CD14-positive monocyte (primary cell): Measurements from ENCODE around the gene OR11H6. TPM values are rescaled to one million over a fixed set of nuclear protein-coding genes. Genes with fewer than 3 reads are reported as not detected.
"Not testable (repeated sequence)": the region's sequence is repeated elsewhere in the genome, so short reads cannot be mapped to it uniquely, and the experiment has no call there.

ENCODE experiments used
- DNase-seq, 3 donors: peaks; one replicate each; pipeline ENCODE4 v3.0.0-alpha.2; 2011 to 2022
- H2AFZ ChIP-seq: 2 replicates; pipeline ENCODE4 v1.6.0; 2012; ENCODE audit warnings: mild to moderate bottlenecking, low read depth, low read length, inconsistent platforms; ENCODE audit not compliant: insufficient read depth, poor library complexity, severe bottlenecking
- H3K27ac ChIP-seq, 2 donors: 1 replicate in 1 of 2; 2 replicates in 1 of 2; pipeline ENCODE4 v1.5.1; 2012 to 2013; ENCODE audit warnings: low read length in 2 of 2, control low read depth in 1 of 2, inconsistent platforms in 1 of 2, low read depth in 1 of 2, mild to moderate bottlenecking in 1 of 2
- H3K27me3 ChIP-seq, 2 donors: one replicate each; pipeline versions ENCODE4 v1.6.0 to v1.6.1; 2011 to 2013; ENCODE audit warnings: low read length in 2 of 2; ENCODE audit not compliant: control insufficient read depth in 2 of 2, insufficient read depth in 2 of 2
- H3K36me3 ChIP-seq, 2 donors: replicated peaks in 1 of 2; 1 replicate in 1 of 2; 2 replicates in 1 of 2; pipeline versions ENCODE4 v1.5.1 to v1.6.1; 2012 to 2013; ENCODE audit warnings: low read length in 2 of 2, control low read depth in 1 of 2, inconsistent platforms in 1 of 2, mild to moderate bottlenecking in 1 of 2; ENCODE audit not compliant: insufficient read depth in 2 of 2, control insufficient read depth in 1 of 2
- H3K4me1 ChIP-seq, 2 donors: 1 replicate in 1 of 2; 2 replicates in 1 of 2; pipeline versions ENCODE4 v1.5.1 to v1.6.1; 2012 to 2013; ENCODE audit warnings: low read length in 2 of 2, control low read depth in 1 of 2, inconsistent platforms in 1 of 2, mild to moderate bottlenecking in 1 of 2, moderate library complexity in 1 of 2; ENCODE audit not compliant: insufficient read depth in 2 of 2, control insufficient read depth in 1 of 2
- H3K4me2 ChIP-seq: replicated peaks from 2 replicates; pipeline ENCODE3; 2012; ENCODE audit warnings: low read length, moderate library complexity, mild to moderate bottlenecking; ENCODE audit not compliant: poor library complexity, severe bottlenecking; ENCODE audit errors: extremely low read depth
- H3K4me3 ChIP-seq, 3 experiments: fragments of 200-600 bp in 1 of 3; sonication (generic) in 1 of 3; replicated peaks in 1 of 3; 1 replicate in 2 of 3; 2 replicates in 1 of 3; pipeline ENCODE4 v1.5.1; 2011 to 2013; ENCODE audit warnings: low read length in 3 of 3, mild to moderate bottlenecking in 3 of 3, control low read depth in 2 of 3, low read depth in 2 of 3, inconsistent platforms in 1 of 3, moderate library complexity in 1 of 3
- H3K79me2 ChIP-seq: 2 replicates; pipeline ENCODE4 v1.6.0; 2012; ENCODE audit warnings: mild to moderate bottlenecking, control low read depth, inconsistent platforms, low read length, moderate library complexity; ENCODE audit not compliant: insufficient read depth
- H3K9ac ChIP-seq: 2 replicates; pipeline ENCODE4 v1.6.0; 2017; ENCODE audit warnings: low read length, mild to moderate bottlenecking; ENCODE audit not compliant: insufficient read depth, poor library complexity, severe bottlenecking
- H3K9me3 ChIP-seq, 2 donors: replicated peaks in 1 of 2; 1 replicate in 1 of 2; 2 replicates in 1 of 2; pipeline versions ENCODE4 v1.5.1 to v1.6.1; 2012 to 2013; ENCODE audit warnings: low read length in 2 of 2, control low read depth in 1 of 2; ENCODE audit not compliant: control insufficient read depth in 1 of 2, insufficient read depth in 1 of 2
- H4K20me1 ChIP-seq: 2 replicates; pipeline ENCODE4 v1.6.0; 2012; ENCODE audit warnings: mild to moderate bottlenecking, low read length, control low read depth, moderate library complexity; ENCODE audit not compliant: insufficient read depth
- H3K27ac Mint-ChIP-seq, 7 donors: one replicate each; pipeline ENCODE4 v1.8.0; 2020; ENCODE audit warnings: mild to moderate bottlenecking in 7 of 7, mixed read lengths in 7 of 7, moderate library complexity in 6 of 7, inconsistent platforms in 2 of 7
- H3K27me3 Mint-ChIP-seq, 3 donors: one replicate each; pipeline ENCODE4 v1.8.0; 2021 to 2022; ENCODE audit warnings: low read depth in 3 of 3, mild to moderate bottlenecking in 3 of 3, mixed read lengths in 3 of 3, moderate library complexity in 3 of 3, inconsistent platforms in 1 of 3
- H3K36me3 Mint-ChIP-seq, 2 donors: one replicate each; pipeline ENCODE4 v1.8.0; 2020; ENCODE audit warnings: mixed read lengths in 2 of 2, inconsistent platforms in 1 of 2, mild to moderate bottlenecking in 1 of 2
- H3K4me1 Mint-ChIP-seq: one replicate; pipeline ENCODE4 v1.8.0; 2020; ENCODE audit warnings: mild to moderate bottlenecking, mixed read lengths
- H3K4me3 Mint-ChIP-seq, 2 donors: one replicate each; pipeline ENCODE4 v1.8.0; 2020; ENCODE audit warnings: mild to moderate bottlenecking in 2 of 2, mixed read lengths in 2 of 2, moderate library complexity in 1 of 2
- H3K9me3 Mint-ChIP-seq, 7 donors: one replicate each; pipeline ENCODE4 v1.8.0; 2020 to 2022; ENCODE audit warnings: mixed read lengths in 7 of 7, mild to moderate bottlenecking in 6 of 7, moderate library complexity in 6 of 7, inconsistent platforms in 2 of 7
- CTCF ChIP-seq: fragments of 200-600 bp; IDR thresholded peaks from one replicate; pipeline ENCODE4 v1.8.0; 2022; ENCODE audit warnings: antibody characterized with exemption, mild to moderate bottlenecking
- WGBS: methylation state at CpG from one replicate; pipeline ENCODE4 v1.1.5; 2013; ENCODE audit warnings: missing lambda C conversion rate; ENCODE audit not compliant: insufficient coverage; 5-methylcytosine and 5-hydroxymethylcytosine counted together
- intact Hi-C, 2 donors: fragments of 100-400 bp; cut with micrococcal nuclease; formaldehyde crosslinking; loops; one replicate each; pipeline versions ENCODE4 v1.15.0 to v1.15.1; 2023
- polyA plus RNA-seq, 3 donors: library from polyadenylated mRNA; depleted of rRNA in 1 of 3; unstranded in 2 of 3; stranded (reverse) in 1 of 3; fragments of 300-500 nt in 2 of 3; fragments of >200 nt in 1 of 3; fragmentation: Illumina TruSeq in 2 of 3; gene quantifications; 1 replicate in 2 of 3; 2 replicates in 1 of 3; pipeline ENCODE4 v1.2.3, GENCODE V29; 2012 to 2021

Gene OR11H6
- polyA plus RNA-seq, 3 donors, result not detected

DNA sequence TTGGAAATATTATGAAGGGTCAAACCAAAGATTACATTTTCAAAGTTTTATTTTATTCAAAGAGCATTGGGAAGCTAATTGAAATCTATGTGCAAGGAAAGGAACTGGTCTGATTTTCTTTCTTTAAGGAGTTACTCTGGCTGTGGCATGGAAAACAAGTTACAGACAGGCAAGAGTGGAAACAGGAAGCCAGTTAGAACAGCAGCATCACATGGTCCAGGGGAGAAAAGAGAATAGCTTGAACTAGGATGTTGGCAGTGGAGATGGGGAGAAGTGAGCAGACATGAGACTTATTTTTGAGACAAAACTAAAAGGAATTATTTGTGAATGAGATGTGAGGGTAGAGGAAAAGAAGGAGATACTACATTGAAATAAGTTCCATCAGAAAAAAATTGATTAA lies 29.4 kb upstream of the OR11H6 start:
- no peak for DNase-seq
- H3K27me3 Mint-ChIP-seq, result peaks cover 2 to 13% (median 3%) of the 10 kb centered on the region in 3 donors

DNA sequence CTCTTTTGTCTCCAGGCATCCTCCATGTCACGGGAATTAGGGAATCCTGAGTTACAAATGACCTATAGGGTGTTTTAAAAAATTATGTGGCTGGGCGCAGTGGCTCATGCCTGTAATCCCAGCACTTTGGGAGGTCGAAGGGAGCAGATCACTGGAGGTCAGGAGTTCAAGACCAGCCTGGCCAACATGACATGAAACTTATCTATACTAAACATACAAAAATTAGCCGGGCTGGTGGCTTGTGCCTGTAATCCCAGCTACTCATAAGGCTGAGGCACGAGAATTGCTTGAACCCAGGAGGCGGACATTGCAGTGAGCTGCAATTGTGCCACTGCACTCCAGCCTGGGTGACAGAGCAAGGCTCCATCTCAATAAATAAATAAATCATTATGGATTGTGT lies 28.3 kb upstream of the OR11H6 start:
- H3K27ac Mint-ChIP-seq, H3K9me3 Mint-ChIP-seq, intact Hi-C loops, H2AFZ ChIP-seq, H3K27me3 ChIP-seq, H3K36me3 Mint-ChIP-seq, H3K4me2 ChIP-seq, H3K4me3 Mint-ChIP-seq, H3K9me3 ChIP-seq, DNase-seq, H3K27ac ChIP-seq, H3K79me2 ChIP-seq, H3K36me3 ChIP-seq, H4K20me1 ChIP-seq, H3K4me3 ChIP-seq, H3K4me1 ChIP-seq, H3K9ac ChIP-seq: not testable (repeated sequence)
- Mint-ChIP-seq H3K4me1 (peaks cover 11% of the 10 kb centered on the region), H3K27me3 (peaks cover 2 to 13% (median 3%) of the 10 kb centered on the region in 3 donors)
- 77% methylated on average over 3 of the region's 6 CpGs for WGBS

More for the DNA sequence above, 29.4 kb upstream of the OR11H6 start:
- H3K36me3 Mint-ChIP-seq, result no peaks in the 10 kb centered on the region
- intact Hi-C loops, result no loop called here
- H3K4me3 Mint-ChIP-seq, result no peak overlapping the region
- H3K4me1 Mint-ChIP-seq, result peaks cover 11% of the 10 kb centered on the region
- no peak overlapping the region for H3K27ac ChIP-seq
- H3K27me3 ChIP-seq, result no peaks in the 10 kb centered on the region
- H3K9me3 ChIP-seq, result no peaks in the 10 kb centered on the region
- H3K36me3 ChIP-seq, result no peaks in the 10 kb centered on the region
- no peaks in the 10 kb centered on the region for H4K20me1 ChIP-seq
- H3K9ac ChIP-seq, result no peak overlapping the region
- H3K4me1 ChIP-seq, result peaks cover 4 to 5% of the 10 kb centered on the region in 2 donors
- TF ChIP-seq CTCF, result no peak
- H3K4me3 ChIP-seq, result no peak overlapping the region
- no peak overlapping the region for H2AFZ ChIP-seq
- no peak overlapping the region for H3K4me2 ChIP-seq
- no peak overlapping the region for H3K27ac Mint-ChIP-seq
- H3K79me2 ChIP-seq, result no peaks in the 10 kb centered on the region
- H3K9me3 Mint-ChIP-seq, result peaks cover 0 to 1% (median 0%) of the 10 kb centered on the region in 7 donors
